ENCODE results near the gene TIMM23. TPM values are rescaled to one million over a fixed set of nuclear protein-coding genes. Genes with fewer than 3 reads are reported as not detected.

The TIMM23 gene
- total and polyA plus RNA-seq, 2 donors from 2014 or later = 52.0 to 107 TPM

GRCh38 chr10:46052791-46053375 lies 80.6 kb downstream of the TIMM23 start:
- H3K36me3 ChIP-seq (ENCODE audit: control insufficient read depth in 2 of 3, insufficient read depth in 3 of 3, low read length in 3 of 3) = no peaks in the 10 kb centered on the region
- TF ChIP-seq CTCF (IDR thresholded peaks at IDR 0.05; ENCODE audit: borderline replicate concordance, extremely low read depth, insufficient read depth) = no peak
- H3K9me3 ChIP-seq (ENCODE audit: control insufficient read depth in 2 of 3, insufficient read depth in 1 of 3, low read length in 3 of 3) = peaks cover 0 to 7% (median 5%) of the 10 kb centered on the region in 3 donors
- no peak overlapping the region for H3K4me3 ChIP-seq (ENCODE audit: low read length in 3 of 3)
- FAIRE-seq (no peak), DNase-seq (no peak)
- H3K4me1 ChIP-seq (ENCODE audit: control insufficient read depth in 2 of 3, insufficient read depth in 2 of 3, low read depth in 1 of 3, low read length in 3 of 3) = no peaks in the 10 kb centered on the region
- intact Hi-C loops (cut with DNase I) = no loop called here
- no peak overlapping the region for H3K9ac ChIP-seq (ENCODE audit: low read length in 3 of 3)
- no peak overlapping the region for H3K27ac ChIP-seq (ENCODE audit: low read depth in 2 of 2, low read length in 2 of 2)
- no peaks in the 10 kb centered on the region for H3K27me3 ChIP-seq (ENCODE audit: control insufficient read depth, insufficient read depth, low read length)

Other genes with a start within 250 kb of the TIMM23 start
- gene WASHC2C, start 245.2 kb upstream of the TIMM23 start, total RNA-seq = 47.0 TPM
- 17.4 TPM for gene WASHC2C, start 245.2 kb upstream of the TIMM23 start, polyA plus RNA-seq (ENCODE audit: insufficient read depth, low read depth, low replicate concordance)
- 17.5 TPM for gene AGAP4, start 125.0 kb upstream of the TIMM23 start, total RNA-seq
- gene AGAP4, start 125.0 kb upstream of the TIMM23 start, polyA plus RNA-seq (ENCODE audit: insufficient read depth, low read depth, low replicate concordance) = 9.6 TPM
- 133 TPM for gene NCOA4, start 58.1 kb downstream of the TIMM23 start, total RNA-seq
- gene NCOA4, start 58.1 kb downstream of the TIMM23 start, polyA plus RNA-seq (ENCODE audit: insufficient read depth, low read depth, low replicate concordance) = 83.7 TPM
- not detected for gene MSMB, start 73.8 kb downstream of the TIMM23 start, total RNA-seq
- gene MSMB, start 73.8 kb downstream of the TIMM23 start, polyA plus RNA-seq (ENCODE audit: insufficient read depth, low read depth, low replicate concordance) = not detected

All from kidney (tissue), 14 donors.